Mesenteric fat pad (tissue), 1 donor: ENCODE data around the gene PCDHGA3. TPM values are rescaled to one million over a fixed set of nuclear protein-coding genes. Genes with fewer than 3 reads are reported as not detected.
A peak's percentile ranks its signal among the peaks of the same experiment; 100 is the strongest.
"Not testable (repeated sequence)": the region's sequence is repeated elsewhere in the genome, so short reads cannot be mapped to it uniquely, and the experiment has no call there.

Source experiments
- DNase-seq: peaks from one replicate; pipeline ENCODE4 v3.0.0-alpha.2; 2020; ENCODE audit warnings: low spot score
- long read RNA-seq: library from polyadenylated mRNA; unstranded; transcript quantifications from one replicate; pipeline ENCODE4 v2.0.0, GENCODE V29; 2020
- total RNA-seq: library from RNA; stranded (reverse); fragmentation: NEBNext Ultra II Directional; extraction: Animal tissue kit (Norgen Biotek cat#: 25700); gene quantifications from one replicate; pipeline ENCODE4 v1.2.1, GENCODE V29; 2021
- donor health status: DM: yes; HTN: yes; CAD: no.

The PCDHGA3 gene
- 2.2 TPM for total RNA-seq
- long read RNA-seq = 0 reads

- DNase-seq = no peak
Observed at GRCh38 chr5:141343242-141343952, at the start of gene PCDHGA3. Gene PCDHGA3, plus strand, starts transcription at chr5:141343829. Its CDS starts 205 bp downstream, at chr5:141344034.

- DNase-seq = no peak
Observed at GRCh38 chr5:141298376-141298775, 45.3 kb upstream of the PCDHGA3 start.

GRCh38 chr5:141303756-141304155, 39.9 kb upstream of the PCDHGA3 start, which contains the start of gene SLC25A2:
Gene SLC25A2, minus strand, starts transcription at chr5:141304049. Its CDS starts 184 bp downstream, at chr5:141303865.
- DNase-seq = no peak

- no peak for DNase-seq
Observed at GRCh38 chr5:141306630-141307029, 37.0 kb upstream of the PCDHGA3 start.

GRCh38 chr5:141313711-141314110, 29.9 kb upstream of the PCDHGA3 start:
- DNase-seq = no peak

- DNase-seq = not testable (repeated sequence)
Observed at GRCh38 chr5:141316963-141317362, 26.7 kb upstream of the PCDHGA3 start.

GRCh38 chr5:141319202-141319601, 24.4 kb upstream of the PCDHGA3 start:
- no peak for DNase-seq

GRCh38 chr5:141319699-141320098, 23.9 kb upstream of the PCDHGA3 start:
- DNase-seq = no peak

GRCh38 chr5:141320225-141321169, 23.1 kb upstream of the PCDHGA3 start, which contains the start of gene TAF7:
Gene TAF7, minus strand, starts transcription at chr5:141320784. Its CDS starts 740 bp downstream, at chr5:141320044.
- DNase-seq = peak; percentile 96

- no peak for DNase-seq
Observed at GRCh38 chr5:141322261-141322660, 21.4 kb upstream of the PCDHGA3 start.

GRCh38 chr5:141326088-141326854, 17.4 kb upstream of the PCDHGA3 start:
- no peak for DNase-seq

- no peak for DNase-seq
Observed at GRCh38 chr5:141328231-141328630, 15.4 kb upstream of the PCDHGA3 start.

- DNase-seq = no peak
Observed at GRCh38 chr5:141330299-141331080, 13.1 kb upstream of the PCDHGA3 start, which contains the start of gene PCDHGA1. Gene PCDHGA1, plus strand, starts transcription at chr5:141330514.

GRCh38 chr5:141332571-141332970, 11.1 kb upstream of the PCDHGA3 start:
- not testable (repeated sequence) for DNase-seq

- DNase-seq = no peak
Observed at GRCh38 chr5:141338538-141339306, 4.9 kb upstream of the PCDHGA3 start, which contains the start of gene PCDHGA2. Gene PCDHGA2, plus strand, starts transcription at chr5:141338760.

- DNase-seq = not testable (repeated sequence)
Observed at GRCh38 chr5:141340781-141341354, 2.8 kb upstream of the PCDHGA3 start.

- DNase-seq = no peak
Observed at GRCh38 chr5:141342773-141343172, 856 bp upstream of the PCDHGA3 start.

GRCh38 chr5:141343953-141344463, 379 bp downstream of the PCDHGA3 start:
- DNase-seq = no peak

GRCh38 chr5:141345327-141345726, 1.7 kb downstream of the PCDHGA3 start:
- DNase-seq = no peak
